ENCODE measurements around the gene GID4.

Gene GID4

DNA sequence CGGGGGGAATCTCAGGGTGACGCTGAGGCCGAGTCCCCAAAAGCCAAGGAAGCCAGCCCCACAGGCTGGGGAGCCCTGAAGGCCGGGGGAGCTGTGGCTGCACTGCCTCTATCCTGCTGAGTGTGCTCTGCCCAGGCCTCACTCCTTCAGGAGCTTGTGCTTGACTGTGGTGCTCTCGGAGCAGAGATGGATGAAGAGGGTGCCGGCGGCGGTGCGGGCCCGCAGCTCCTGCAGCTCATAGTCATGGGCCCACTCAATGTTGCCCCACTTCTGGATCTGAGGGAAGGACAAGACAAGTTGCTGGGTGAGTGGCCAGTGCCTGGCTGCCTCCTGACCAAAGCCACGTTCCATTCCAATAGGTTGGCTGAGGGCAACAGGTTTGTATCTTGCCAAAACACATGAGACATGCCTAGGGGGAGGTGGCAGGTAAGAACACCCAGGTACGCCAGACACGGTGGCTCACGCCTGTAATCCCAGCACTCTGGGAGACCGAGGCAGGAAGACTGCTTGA, 20.7 kb upstream of the GID4 start:
- no peak for DNase-seq

DNA sequence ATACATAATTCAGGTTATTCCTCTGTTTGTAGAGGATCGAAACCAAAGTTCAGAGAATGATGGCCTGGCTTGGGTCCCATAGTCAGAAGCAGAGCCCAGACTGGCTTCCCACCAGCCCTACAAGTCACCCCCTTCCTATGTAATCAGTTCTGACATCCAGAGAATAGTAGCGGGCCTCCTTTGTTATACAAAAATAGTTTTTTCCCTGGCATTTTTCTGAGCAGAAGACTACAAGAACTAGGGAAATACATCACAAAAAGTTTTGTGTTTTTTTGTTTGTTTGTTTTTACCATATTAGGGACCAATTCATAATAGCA, 19.4 kb upstream of the GID4 start:
- DNase-seq = no peak

DNA sequence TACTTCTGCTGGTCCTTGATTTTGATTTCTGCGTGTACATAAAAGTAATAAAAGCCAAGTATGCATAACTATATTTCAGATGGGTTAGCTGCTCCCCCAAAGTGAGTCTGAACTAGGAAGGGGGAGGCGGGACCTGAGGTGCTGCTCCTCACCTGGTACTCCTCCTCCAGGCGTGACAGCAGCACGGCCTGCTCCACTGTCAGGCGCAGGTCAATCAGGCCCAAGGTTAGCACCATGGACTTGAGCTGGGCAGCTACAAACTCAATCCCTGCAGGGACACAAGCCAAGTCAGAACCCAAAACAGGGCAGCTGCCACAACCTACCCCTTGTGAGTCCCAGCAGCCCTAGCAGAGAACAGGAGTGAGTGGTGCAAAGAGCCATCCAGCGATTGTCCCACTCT, 18.2 kb upstream of the GID4 start:
- DNase-seq = no peak

DNA sequence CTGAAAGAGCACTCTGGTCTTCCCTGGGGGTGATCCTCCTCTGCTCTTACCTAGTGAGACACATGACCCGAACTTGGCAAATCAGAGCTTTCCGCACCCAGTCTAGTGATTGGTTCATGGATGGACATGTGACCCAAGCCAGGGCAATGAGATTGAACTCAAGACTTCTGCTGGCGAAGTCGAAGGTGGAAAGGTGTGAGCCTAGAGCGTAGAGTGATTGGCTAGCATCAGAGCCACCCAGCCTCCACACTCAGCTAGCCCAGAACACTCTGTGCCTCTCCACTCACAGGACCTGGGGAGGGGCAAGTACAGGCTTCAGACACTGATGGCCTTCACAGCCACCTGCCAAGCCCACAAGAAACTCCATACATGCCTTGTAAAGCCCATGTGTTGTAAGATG, 17.8 kb upstream of the GID4 start:
- DNase-seq = no peak

DNA sequence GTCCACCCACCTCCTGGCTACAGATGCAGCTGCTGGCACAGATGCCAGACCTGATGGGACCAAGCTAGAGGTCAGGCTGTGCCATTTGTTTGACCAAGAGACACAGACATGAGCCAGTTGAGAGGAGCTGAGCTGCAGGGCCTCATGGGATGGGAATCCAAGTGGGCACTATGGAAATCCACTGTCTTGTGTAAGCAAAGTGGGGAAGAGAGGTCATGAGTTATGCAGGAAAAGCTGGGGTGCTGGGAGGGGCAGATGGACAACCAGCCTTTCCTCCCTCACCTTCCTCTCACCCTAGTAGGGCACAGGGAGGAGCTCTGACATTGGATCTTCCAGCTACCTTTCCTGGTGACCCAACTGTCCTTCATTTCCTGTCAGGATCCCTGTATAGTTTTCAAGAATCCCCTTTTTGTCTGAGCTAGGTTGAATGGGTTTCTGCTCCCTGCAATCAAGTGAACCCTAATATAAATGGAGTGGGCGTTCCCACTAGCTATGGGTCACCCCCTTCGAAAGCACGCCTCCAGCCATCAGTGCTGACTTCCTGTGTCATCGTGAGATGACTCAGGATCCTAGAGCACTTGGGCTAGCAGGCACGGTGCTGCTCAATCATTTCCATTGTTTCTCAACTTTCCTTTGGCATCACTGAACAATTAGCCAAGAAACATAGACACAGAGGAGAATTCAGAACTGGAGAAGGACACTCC, 13.8 kb upstream of the GID4 start:
- peak; percentile 26 for DNase-seq

DNA sequence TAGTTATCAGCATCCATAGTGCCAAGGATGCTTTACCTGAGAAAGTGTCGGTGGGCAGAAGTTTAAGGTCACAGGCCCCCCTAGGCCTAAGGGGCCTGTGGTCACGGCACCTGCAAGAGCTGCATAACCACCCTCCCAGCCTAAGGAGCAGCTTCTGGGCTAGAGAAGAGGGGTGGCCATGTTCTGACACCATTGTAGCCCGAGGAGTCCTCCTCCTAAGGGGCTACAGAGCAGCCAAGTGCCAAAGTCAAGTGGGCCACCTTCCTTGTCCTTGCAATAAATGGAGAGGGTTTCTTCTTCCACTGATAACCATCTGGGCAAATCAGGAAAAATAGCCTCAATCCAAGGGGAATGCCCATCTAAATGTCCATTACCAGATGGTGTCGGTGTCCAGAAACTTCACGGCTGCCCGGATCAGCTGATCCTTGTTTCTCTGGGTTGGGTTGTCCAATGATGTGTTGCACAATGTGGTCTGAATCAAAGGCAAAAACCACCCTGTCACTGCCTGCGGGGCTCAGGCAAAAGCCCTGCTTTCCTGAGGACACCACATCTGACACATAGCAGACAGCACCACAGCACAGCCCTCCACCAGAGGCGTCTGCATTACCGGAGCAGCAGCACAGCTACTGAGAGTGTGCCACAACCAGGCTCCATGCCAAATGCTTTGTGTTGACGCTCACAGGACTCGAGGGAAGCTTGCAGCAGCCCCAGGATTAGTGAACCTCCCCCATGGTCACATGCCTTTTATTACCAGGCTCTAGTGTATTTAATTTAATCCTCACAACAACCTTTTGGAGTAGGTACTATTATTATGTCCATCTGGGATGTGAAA, 13.0 kb upstream of the GID4 start:
- DNase-seq = peak; percentile 28

DNA sequence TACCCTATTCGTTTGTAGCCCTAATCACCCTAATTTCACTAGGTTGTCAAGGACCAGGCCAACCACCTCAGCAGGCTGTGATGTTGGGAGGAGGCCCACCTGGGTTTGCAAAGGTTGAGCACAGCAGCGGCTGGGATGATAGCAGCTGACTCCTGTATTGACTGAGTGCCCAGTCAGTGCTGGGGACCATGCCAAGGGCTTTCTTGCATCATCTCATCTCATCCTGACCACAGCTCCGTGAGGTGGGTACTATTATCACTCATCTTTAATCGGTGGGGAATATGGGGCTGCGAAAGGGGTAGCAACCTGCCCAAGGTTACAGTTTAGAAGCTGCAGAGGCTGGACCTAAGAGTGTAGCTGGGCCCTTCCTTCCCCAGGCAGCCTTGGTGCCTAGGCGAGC, 11.9 kb upstream of the GID4 start:
- no peak for DNase-seq

DNA sequence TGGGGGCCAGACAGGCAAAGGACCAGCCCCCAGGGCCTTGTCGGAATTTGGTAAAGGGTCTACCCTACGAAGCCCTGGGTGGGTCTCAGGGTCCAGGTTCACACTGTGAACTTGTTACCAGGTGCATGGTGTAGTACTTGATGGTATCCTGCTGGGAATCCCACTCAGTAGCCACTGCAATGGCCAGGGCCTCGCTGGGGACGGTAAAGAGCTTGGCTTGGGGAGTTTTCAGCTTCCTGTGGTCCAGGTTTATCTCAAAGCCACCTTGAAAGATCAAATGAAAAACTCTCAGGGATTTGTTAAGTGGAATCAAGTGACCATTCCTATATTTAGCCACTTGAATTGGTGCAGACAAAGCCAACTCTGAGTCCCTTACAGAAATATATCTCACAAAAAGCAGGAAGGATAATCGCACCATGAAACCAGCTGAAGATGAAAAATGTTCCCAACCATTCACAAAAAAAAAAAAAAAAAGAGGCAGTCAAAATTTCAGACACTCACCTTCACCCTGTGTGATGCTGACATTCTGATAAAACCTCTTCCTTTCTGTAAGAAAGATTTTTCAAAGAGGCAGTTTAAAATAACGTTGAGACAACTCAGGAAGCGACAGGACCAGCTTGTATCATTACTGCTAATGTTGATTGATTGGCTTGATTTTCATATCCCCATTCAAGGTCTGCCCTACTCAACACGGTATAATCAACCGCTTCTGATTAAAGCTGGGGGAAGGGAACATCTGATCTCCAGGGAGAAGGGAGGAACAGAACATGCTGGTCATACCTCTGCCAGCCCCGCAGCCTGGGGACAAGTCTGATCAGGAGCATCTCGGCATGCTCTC, 10.9 kb upstream of the GID4 start:
- no peak for DNase-seq

DNA sequence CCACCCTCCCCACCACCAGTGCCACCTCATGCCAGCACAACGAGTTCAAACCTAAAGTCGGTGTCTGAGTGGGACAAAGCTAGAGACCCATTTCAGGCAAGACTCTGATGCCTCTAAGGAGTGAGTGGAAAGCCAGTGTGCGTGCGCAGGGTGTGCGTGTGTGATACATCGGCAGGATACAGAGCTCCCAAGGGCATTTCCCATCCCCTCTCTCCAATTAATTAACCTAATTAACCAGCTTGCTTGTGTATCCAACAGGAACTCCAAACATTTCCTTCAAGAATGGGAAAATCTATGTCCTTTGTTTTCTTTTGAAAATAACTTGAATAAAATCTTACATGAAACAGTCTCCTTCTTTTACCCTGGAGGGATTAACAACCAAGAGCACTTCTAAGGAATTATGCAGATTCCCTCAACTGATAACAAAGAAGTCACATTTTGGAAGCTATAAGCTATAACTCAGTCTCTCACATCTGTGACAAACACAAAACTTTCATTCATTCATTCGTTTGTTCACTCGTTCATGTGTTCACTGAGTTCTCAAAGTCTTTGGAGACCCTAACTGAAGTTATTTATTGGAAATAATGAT, 10.2 kb upstream of the GID4 start:
- no peak for DNase-seq

DNA sequence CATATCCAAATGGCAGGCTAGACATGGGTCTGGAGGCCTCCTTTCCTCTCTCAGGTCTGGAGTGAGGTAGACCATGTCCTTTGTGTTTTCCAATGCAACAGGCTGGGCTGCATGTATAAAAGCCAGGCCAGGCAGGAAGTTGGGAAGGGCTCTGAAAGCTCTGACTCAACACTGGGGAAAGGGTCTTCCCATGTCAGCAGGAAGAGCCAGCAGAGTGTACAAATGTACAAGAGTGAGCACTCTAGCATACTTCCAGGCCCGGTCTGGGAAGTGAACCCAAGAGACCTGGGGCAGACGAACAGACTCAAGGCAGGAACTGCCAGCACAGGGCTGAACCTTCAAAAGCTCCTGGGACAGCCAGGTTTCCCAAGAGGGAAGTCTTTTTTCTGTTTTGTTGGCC, 7.3 kb upstream of the GID4 start:
- DNase-seq = no peak

DNA sequence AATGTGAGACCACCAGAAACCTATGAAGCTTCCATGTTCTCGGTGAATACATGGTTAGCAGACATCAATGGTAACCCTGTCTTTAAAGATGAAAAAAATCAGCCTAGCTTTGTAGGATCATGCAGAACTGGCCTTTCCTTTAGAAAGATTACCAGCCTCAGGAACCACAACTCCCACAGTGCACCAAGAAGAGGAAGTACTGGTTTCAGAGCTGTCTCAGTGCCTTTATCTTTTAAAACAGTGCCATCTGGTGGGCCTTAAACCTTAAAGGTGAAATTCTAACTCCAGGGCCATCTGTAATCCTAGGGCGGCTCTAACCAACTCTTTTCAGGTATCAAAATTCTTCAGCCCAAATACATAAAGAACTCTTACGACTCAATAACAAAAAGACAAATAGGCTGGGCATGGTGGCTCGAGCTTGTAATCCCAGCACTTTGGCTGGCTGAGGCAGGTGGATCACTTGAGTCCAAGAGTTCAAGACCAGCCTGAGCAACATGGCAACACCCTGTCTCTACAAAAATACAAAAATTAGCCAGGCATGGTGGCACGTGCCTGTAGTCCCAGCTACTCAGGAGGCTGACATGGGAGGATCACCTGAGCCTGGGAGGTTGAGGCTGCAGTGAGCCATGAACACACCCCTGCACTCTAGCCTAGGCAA, 5.6 kb upstream of the GID4 start:
- DNase-seq = peak; percentile 83

DNA sequence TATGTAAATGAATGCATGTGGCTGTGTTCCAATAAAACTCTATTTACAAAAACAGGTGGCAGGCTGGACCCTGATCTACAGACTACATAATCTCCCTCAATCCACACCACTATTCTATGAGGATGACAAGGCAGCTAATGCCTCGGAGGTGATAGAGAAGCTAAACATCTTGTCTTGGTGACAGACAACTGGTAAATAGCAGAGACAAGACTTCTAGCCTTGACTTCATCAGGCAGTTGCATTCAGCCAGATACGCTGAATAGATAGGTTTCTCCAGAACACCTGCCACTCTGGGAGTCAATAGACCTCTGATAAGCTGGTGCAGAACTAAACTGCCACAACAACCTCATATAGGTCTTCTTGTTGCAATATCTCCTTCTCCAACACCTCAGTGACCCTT, 3.5 kb upstream of the GID4 start:
- no peak for DNase-seq

DNA sequence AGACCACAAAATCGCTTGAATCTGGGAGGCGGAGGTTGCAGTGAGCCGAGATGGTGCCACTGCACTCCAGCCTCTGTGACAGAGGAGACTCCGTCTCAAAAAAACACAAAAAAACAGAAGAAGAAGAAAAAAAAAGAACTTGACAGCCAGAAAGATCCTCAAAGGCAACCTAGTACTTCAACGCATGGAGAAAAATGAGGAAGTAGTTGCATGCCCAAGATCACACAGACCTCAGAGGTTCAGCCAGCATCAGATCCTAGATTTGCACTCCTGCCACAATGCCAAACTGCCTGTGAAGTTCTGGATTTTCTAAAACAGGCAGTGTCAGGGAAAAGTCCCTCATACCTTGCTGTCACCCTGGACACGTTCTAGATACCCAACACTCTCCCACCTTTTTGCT, 1.7 kb upstream of the GID4 start:
- DNase-seq = no peak

DNA sequence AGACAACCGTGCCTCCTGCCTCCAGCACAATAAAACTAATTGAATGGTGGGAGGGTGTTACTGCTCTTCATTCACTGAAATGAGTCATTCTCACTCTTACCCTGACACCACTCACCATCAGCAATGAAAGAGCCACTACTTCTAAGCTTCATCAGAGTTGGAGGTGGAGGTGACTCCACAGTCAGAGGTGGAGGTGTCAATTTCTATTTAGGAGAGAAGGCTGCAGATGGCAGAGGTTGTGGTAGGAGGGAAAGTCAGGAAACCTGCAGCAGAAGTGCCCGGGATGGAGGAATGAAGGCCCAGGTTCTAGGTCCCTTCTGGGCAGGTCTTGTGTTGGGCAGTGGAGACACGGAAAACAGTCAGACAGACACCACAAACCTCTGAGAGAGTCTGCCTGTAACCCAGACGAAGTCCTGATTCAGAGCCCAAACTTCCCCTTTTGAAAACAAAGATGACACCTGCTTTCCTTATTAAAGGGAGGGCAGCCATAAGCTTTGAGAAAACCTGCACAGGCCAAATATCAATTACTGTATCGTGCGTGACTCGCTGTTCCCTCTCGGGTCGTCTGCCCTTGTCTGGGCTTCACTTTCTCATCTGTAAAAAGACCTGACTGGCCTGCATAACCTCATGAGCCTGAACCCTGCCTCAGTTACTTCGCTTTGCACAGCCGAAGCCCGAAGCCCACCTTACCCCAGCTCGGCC, 908 bp upstream of the GID4 start:
- DNase-seq = peak; percentile 15

DNA sequence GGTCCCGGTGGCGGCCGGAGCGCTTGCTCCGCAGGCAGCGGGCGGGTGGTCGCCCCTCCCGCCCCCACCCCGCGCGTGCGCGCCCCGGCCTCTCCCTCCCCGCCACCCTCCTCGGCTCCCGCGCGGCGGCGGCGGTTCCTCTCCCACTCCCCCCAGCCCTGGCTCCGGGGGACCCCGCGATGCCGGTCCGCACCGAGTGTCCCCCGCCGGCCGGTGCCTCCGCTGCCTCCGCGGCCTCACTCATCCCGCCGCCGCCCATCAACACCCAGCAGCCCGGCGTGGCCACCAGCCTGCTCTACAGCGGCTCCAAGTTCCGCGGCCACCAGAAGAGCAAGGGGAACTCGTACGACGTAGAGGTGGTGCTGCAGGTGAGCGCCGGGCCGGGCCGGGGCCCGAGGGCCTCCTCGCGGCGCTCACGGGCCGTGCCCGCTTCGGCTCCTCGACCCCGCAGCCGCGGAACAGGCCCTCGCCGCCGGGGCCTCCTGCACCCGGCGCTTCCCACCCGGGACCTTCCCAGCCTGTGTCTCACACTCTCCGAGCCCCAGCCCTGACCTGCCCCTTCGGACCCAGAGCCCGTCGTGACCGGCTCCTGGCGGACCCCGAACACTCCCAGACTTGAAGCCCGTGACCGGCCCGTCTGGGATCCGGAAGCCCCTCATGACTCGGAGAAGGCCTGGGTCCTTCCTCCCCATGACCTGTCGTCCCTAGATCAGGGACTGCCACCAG, 490 bp downstream of the GID4 start:
- peak; percentile 50 for DNase-seq

DNA sequence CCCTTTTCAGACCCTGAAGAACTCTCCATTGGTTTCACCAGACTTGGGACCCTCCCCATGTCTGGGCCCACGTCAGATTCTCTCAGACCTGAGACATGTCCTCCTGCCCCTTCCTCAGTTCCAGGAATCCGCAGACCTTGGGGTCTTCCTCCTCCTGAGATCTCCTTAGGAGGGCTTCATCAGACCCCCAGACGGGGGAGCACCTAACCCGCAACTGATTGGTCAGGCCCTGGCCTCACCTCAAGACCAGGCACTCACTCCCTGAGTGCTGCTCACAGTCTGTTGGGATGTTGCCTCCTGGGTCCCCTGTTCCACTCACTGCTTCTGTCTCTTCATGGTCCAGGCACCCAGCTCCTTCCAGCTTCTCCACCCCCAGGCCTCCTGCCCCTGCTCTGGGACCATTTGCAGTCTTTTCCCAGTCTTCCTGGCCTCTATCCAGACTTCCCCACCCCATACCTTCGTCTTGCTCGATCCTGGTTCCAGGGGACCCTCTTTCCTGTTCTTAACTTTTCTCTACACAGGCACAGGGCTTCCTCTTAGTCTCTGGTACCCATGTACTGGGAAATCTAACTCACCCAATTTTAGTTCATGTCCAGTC, 1.2 kb downstream of the GID4 start:
- no peak for DNase-seq

DNA sequence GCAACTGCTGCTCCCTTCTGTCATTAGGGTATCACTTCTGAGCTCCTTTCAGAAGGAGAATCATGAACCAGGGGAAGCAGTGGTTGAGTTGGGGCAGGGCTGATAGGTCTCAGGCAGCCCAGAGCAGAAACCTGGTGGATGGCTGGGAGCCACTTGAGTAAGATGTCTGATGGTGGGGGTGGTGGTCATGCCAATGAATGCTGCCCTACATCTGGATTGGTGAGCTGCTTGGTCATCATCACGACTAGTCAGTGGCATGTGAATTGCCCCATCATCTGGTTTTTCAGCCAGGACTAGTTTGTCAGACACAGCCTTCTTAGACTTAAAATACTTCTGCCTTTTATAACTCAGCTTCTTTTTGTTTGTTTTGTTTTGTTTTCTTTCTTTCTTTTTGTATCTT, 2.6 kb downstream of the GID4 start:
- DNase-seq = no peak

DNA sequence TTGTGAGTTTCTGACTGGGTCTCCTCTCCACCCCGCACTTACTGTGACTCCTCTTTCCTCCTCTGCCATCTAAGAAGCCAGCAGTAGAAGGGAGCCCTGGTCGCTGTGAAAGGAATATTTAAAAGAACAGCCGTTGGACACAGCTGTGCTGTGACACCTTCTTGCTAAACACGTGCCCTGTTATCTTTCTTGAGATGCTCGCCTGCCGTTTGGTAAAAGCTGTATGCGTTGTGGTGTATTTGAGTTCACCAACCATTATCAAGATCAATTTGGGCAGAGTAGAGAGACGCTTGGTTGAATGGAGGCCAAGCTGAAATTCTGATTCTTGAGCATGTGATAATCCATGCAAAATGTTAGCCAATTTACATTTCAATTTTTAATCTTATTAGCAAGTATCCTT, 3.8 kb downstream of the GID4 start:
- no peak for DNase-seq

DNA sequence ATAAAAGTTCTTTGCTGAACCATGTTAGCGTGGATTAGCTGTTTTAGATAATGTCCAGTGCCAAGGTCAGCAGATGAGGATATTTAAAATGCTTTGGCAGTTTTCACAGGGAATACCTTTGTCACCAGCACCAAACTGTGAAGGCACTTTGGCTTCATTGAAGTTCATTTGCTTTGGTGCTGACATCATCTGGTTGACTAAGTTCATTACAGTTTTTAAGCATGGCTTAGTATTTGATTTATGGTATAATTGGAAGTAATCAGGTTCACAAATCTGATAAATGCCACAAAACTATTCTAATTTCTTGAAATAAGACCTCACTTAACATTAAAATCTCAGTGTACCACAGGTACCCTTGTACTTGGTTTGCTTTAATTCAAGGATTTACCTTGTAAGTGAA, 4.3 kb downstream of the GID4 start:
- DNase-seq = peak; percentile 23

DNA sequence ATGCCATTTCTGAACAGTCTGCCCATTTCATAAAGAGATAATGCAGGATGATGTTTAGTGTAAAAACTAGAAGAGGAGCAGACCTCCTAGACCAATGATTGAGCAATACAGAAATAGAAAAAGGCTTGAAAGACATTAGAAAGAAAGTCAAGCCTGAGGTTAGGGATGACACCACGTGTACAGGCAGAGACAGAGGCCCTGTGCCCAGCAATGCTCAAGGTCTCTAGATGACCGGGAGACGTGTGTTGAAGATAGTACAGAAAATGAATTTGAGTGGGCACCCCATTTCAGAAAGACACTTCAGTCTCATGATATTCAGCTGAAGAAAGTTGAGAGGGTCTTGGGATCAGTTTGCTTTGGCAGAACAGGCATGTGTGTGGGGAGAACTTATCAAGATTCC, 5.4 kb downstream of the GID4 start:
- no peak for DNase-seq

Measured in CD4-positive, alpha-beta T cell treated with Interleukin-10 for 1 hour (primary cell).